Raji (cell line): ENCODE results near the gene TMEM213.

ENCODE experiments used
- POLR2A ChIP-seq: IDR thresholded peaks from 2 replicates; pipeline ENCODE4 v1.6.1; 2011; ENCODE audit warnings: low read depth, low read length, control low read depth; ENCODE audit not compliant: insufficient read depth

Gene TMEM213

GRCh38 chr7:138875794-138876193, 78.0 kb downstream of the TMEM213 start:
- no peak for TF ChIP-seq POLR2A

- no peak for TF ChIP-seq POLR2A
Observed at GRCh38 chr7:138876326-138876725, 78.5 kb downstream of the TMEM213 start.

DNA sequence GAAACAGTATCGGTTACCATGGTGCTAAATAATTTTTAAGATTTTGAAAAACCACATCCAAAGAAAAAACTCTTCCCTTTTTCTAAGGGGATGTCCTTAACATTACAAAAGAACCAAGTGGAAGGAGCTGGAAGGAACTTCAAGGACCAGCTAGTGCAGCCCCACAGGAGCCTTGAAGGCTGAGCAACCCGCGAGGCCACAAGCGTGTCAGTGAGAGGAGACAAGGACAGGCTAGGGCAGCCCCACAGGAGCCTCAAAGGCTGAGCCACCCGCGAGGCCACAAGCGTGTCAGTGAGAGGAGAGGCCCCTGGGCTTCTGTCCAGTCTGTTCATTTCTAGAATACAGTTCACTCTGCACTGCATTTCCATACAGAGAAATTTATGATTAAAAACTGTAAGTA, 80.3 kb downstream of the TMEM213 start:
- no peak for TF ChIP-seq POLR2A

GRCh38 chr7:138878856-138879255, 81.1 kb downstream of the TMEM213 start:
- no peak for TF ChIP-seq POLR2A

DNA sequence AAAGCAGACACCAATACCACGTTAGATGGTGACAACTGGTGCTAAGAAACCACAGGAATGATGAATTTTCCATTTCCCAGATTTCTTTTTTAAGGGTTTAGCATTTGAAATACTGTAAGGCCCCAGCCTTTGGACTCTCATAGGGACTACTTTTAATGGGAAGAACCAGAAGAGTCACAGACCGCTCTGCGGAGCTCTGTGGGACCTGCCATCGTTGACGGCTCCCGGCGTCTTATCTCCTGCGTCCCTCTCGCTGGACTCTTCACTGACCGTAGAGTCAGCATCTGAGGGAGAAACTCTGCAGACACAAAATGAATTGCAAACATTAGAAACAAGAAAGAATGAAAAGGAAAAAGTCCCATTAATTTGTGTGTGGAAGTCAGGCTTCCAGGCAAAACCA, 81.6 kb downstream of the TMEM213 start:
- TF ChIP-seq POLR2A, result no peak

- no peak for TF ChIP-seq POLR2A
Observed at GRCh38 chr7:138880881-138881578, 83.2 kb downstream of the TMEM213 start.

- TF ChIP-seq POLR2A, result no peak
Observed at GRCh38 chr7:138881579-138882188, 83.9 kb downstream of the TMEM213 start.

- TF ChIP-seq POLR2A, result no peak
Observed at GRCh38 chr7:138882249-138882648, 84.5 kb downstream of the TMEM213 start.

DNA sequence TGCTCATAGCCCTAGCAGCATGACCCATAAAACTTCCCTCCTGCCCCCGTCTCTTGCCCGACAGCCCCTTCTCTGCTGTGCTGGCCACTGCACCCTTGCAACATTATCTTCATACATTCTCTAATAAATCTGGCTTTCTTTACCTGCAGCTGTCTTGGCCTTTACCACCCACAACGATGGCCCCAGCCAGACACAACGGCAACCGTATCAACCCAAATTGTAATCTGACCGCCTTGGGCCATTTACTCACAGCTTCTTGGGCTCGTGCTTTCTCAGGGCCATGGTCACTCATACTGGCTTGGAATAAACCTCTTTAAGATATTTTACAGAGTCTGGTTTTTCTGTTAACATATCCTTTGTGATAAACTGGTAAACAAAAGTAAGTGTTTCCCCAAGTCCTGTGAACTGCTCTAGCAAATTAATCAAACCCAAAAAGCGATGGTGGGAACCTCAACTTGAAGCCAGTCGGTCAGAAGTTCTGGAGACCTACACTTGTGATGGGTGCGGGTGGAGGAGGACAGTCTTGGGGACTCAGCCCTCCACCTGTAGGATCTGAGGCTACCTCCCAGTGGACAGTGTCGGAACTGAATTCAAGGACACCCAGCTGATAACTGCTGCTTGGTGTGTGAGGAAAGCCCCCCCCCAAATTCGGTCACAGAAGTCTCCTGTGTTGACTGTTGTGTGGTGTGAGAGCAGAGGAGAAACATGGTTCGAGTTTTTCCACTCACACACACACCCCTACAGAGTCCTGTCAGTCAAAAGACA, 87.8 kb downstream of the TMEM213 start:
- TF ChIP-seq POLR2A, result no peak

DNA sequence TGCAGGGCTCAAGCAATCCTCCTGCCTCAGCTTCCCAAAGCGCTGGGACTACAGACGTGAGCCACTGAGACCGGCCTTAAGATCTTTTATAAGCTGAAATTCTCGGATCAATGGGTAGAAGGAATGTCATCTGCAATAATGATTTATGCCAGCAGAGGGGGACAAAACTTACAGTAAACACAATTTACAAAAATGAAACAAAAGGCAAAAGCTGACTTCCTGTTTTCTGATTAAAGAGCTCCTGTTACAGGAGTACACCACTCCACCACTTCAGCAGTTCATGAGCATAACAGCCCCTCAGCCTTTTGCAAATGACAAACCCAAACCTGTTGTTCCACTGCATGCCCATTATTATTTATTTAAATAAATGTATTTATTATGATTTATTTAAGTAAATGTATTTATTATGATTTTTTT, 88.7 kb downstream of the TMEM213 start:
- TF ChIP-seq POLR2A, result no peak

GRCh38 chr7:138887085-138887710, 89.4 kb downstream of the TMEM213 start:
- no peak for TF ChIP-seq POLR2A
